OCI-LY7 (cell line): Measurements from ENCODE around the gene RSBN1. TPM values are rescaled to one million over a fixed set of nuclear protein-coding genes. Genes with fewer than 3 reads are reported as not detected.

ENCODE experiments used
- BruUV-seq: library from RNA; stranded (reverse); fragments of 400-500 nt; replicated peaks from 2 replicates; lab custom pipeline; 2021; lab: Mats Ljungman, UMichigan
- CTCF ChIA-PET: fragments of 300-600 bp; sonication (Branson Sonifier 250); formaldehyde crosslinking; loops from one replicate; lab custom pipeline; 2022; ENCODE audit warnings: antibody characterized with exemption; ENCODE audit not compliant: unreplicated experiment; lab: Charles Lee
- POLR2A ChIA-PET: fragments of 300-600 bp; sonication (Branson Sonifier 250); formaldehyde crosslinking; loops from one replicate; lab custom pipeline; 2022; ENCODE audit warnings: antibody characterized with exemption; lab: Charles Lee
- DNase-seq: peaks from one replicate; pipeline ENCODE4 v3.0.0-alpha.2; 2015; ENCODE audit warnings: low spot score
- H2AFZ ChIP-seq: fragments of 200-600 bp; sonication (generic), shearing (Covaris generic); 2 replicates; pipeline ENCODE4 v1.6.1; 2014; ENCODE audit warnings: mild to moderate bottlenecking, antibody characterized with exemption, low read length, moderate library complexity
- H3K27ac ChIP-seq: fragments of 200-600 bp; sonication (generic); 2 replicates; pipeline ENCODE4 v1.5.1; 2014; ENCODE audit warnings: mixed run types, low read depth, mild to moderate bottlenecking, moderate library complexity, low read length, inconsistent platforms; ENCODE audit not compliant: poor library complexity, severe bottlenecking
- H3K36me3 ChIP-seq: fragments of 200-600 bp; sonication (generic); 2 replicates; pipeline ENCODE4 v1.6.1; 2014; ENCODE audit warnings: mild to moderate bottlenecking, antibody characterized with exemption, low read length, moderate library complexity, mixed read lengths; ENCODE audit not compliant: insufficient read depth
- H3K4me1 ChIP-seq: fragments of 200-600 bp; sonication (generic); 2 replicates; pipeline ENCODE4 v1.5.1; 2014; ENCODE audit warnings: mild to moderate bottlenecking, low read length; ENCODE audit not compliant: insufficient read depth, poor library complexity, severe bottlenecking
- H3K4me2 ChIP-seq: fragments of 200-600 bp; sonication (generic); 2 replicates; pipeline ENCODE4 v1.6.1; 2014; ENCODE audit warnings: mild to moderate bottlenecking, low read length
- H3K4me3 ChIP-seq: fragments of 200-600 bp; sonication (generic); 2 replicates; pipeline ENCODE4 v1.5.1; 2014; ENCODE audit warnings: mild to moderate bottlenecking, low read depth, low read length; ENCODE audit not compliant: poor library complexity, severe bottlenecking
- H3K79me2 ChIP-seq: fragments of 200-600 bp; sonication (generic); 2 replicates; pipeline ENCODE4 v1.6.1; 2016; ENCODE audit warnings: low read depth, mild to moderate bottlenecking, low read length, moderate library complexity, mixed read lengths; ENCODE audit not compliant: insufficient read depth
- H3K9me2 ChIP-seq: fragments of 200-600 bp; sonication (generic); 2 replicates; pipeline ENCODE4 v1.6.1; 2016; ENCODE audit warnings: mild to moderate bottlenecking, low read length, mixed read lengths; ENCODE audit not compliant: insufficient read depth
- H3K9me3 ChIP-seq: fragments of 200-600 bp; sonication (generic); 2 replicates; pipeline ENCODE4 v1.6.1; 2014; ENCODE audit warnings: mild to moderate bottlenecking, mixed run types, low read length, mixed read lengths
- H4K20me1 ChIP-seq: fragments of 200-600 bp; sonication (generic); 2 replicates; pipeline ENCODE4 v1.6.1; 2014; ENCODE audit warnings: mild to moderate bottlenecking, antibody characterized with exemption, low read length, moderate library complexity, mixed read lengths; ENCODE audit not compliant: insufficient read depth
- EZH2phosphoT487 ChIP-seq: fragments of 200-600 bp; sonication (generic); IDR thresholded peaks from 2 replicates; pipeline ENCODE4 v1.6.1; 2018; ENCODE audit warnings: low read depth, borderline replicate concordance, mild to moderate bottlenecking, mixed run types, antibody characterized with exemption, low read length, moderate library complexity, mixed read lengths
- intact Hi-C: fragments of 100-400 bp; cut with micrococcal nuclease; formaldehyde crosslinking; loops from one replicate; pipeline ENCODE4 v1.10.0; 2022; ENCODE audit not compliant: unreplicated experiment
- total RNA-seq, 2 experiments: library from RNA; depleted of rRNA in 1 of 2; stranded (reverse); fragments of >200 nt in 1 of 2; shearing (Covaris generic) in 1 of 2; gene quantifications; 2 replicates each; pipeline ENCODE4 v1.2.3, GENCODE V29; 2014 to 2022
- TF ChIP-seq, protein P1 (sequence below): fragments of 200-600 bp; sonication (generic); conservative IDR thresholded peaks from 2 replicates; pipeline ENCODE4 v1.5.1; 2014; ENCODE audit warnings: mild to moderate bottlenecking, antibody characterized with exemption, low read length, moderate library complexity, mixed read lengths

RSBN1 gene
- total RNA-seq, 2 experiments from 2014 or later: 10.8 to 19.0 TPM

DNA sequence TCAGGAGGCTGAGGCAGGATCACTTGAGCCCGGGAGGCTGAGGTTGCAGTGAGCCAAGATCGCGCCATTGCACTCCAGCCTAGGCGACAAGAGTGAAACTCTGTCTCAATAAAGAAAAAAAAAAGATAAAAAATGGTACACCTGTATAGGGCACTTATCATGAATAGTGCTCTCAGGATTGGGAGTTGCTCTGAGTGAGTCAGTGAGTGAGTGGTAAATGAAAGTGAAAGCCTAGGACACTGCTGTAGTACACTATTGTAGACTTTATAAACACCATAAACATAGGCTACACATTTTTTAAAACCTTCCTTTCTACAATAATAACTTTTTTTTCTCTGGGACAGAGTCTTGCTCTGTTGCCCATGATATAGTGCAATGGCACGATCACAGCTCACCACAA lies 69.8 kb downstream of the RSBN1 start:
- H3K4me2 ChIP-seq: no peak overlapping the region
- no peaks in the 10 kb centered on the region for H3K4me1 ChIP-seq
- BruUV-seq: no TSS peak
- H3K36me3 ChIP-seq: no peaks in the 10 kb centered on the region; the same call in 1 of the 2 replicates
- H3K9me2 ChIP-seq: no peaks in the 10 kb centered on the region
- no peak overlapping the region for H3K4me3 ChIP-seq
- no peak for DNase-seq
- H3K79me2 ChIP-seq: no peaks in the 10 kb centered on the region
- no peak overlapping the region for H2AFZ ChIP-seq
- TF ChIP-seq, protein P1, sequence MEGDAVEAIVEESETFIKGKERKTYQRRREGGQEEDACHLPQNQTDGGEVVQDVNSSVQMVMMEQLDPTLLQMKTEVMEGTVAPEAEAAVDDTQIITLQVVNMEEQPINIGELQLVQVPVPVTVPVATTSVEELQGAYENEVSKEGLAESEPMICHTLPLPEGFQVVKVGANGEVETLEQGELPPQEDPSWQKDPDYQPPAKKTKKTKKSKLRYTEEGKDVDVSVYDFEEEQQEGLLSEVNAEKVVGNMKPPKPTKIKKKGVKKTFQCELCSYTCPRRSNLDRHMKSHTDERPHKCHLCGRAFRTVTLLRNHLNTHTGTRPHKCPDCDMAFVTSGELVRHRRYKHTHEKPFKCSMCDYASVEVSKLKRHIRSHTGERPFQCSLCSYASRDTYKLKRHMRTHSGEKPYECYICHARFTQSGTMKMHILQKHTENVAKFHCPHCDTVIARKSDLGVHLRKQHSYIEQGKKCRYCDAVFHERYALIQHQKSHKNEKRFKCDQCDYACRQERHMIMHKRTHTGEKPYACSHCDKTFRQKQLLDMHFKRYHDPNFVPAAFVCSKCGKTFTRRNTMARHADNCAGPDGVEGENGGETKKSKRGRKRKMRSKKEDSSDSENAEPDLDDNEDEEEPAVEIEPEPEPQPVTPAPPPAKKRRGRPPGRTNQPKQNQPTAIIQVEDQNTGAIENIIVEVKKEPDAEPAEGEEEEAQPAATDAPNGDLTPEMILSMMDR: no peak
- no peak for TF ChIP-seq EZH2phosphoT487
- ChIA-PET POLR2A (interaction anchor here (0.6 to 1.2 kb wide), 2 partner anchors 43 to 1263 kb away, joined by 3 read pairs; no protein-coding TSS in a partner anchor), CTCF (no interaction called here)
- no peaks in the 10 kb centered on the region for H4K20me1 ChIP-seq
- intact Hi-C loops: no loop called here
- H3K27ac ChIP-seq: no peak overlapping the region
- H3K9me3 ChIP-seq: no peaks in the 10 kb centered on the region

GRCh38 chr1:113734357-113735055 lies 77.8 kb downstream of the RSBN1 start:
- ChIA-PET POLR2A (no interaction called here), CTCF (no interaction called here)

More at GRCh38 chr1:113734357-113735055, 77.8 kb downstream of the RSBN1 start:
- no peak for DNase-seq
- BruUV-seq: no TSS peak
- Histone ChIP-seq H3K36me3 (peaks cover 7% of the 10 kb centered on the region; the same call in 1 of the 2 replicates), H3K79me2 (no peaks in the 10 kb centered on the region), H3K4me2 (no peak overlapping the region), H3K4me1 (no peaks in the 10 kb centered on the region), H3K4me3 (no peak overlapping the region), H3K9me3 (no peaks in the 10 kb centered on the region), H3K27ac (no peak overlapping the region), H3K9me2 (no peaks in the 10 kb centered on the region), H4K20me1 (no peaks in the 10 kb centered on the region), H2AFZ (no peak overlapping the region)
- intact Hi-C loops: no loop called here
- TF ChIP-seq, protein P1: no peak
- no peak for TF ChIP-seq EZH2phosphoT487
